ENCODE measurements around the gene SLC2A8.

Gene SLC2A8

DNA sequence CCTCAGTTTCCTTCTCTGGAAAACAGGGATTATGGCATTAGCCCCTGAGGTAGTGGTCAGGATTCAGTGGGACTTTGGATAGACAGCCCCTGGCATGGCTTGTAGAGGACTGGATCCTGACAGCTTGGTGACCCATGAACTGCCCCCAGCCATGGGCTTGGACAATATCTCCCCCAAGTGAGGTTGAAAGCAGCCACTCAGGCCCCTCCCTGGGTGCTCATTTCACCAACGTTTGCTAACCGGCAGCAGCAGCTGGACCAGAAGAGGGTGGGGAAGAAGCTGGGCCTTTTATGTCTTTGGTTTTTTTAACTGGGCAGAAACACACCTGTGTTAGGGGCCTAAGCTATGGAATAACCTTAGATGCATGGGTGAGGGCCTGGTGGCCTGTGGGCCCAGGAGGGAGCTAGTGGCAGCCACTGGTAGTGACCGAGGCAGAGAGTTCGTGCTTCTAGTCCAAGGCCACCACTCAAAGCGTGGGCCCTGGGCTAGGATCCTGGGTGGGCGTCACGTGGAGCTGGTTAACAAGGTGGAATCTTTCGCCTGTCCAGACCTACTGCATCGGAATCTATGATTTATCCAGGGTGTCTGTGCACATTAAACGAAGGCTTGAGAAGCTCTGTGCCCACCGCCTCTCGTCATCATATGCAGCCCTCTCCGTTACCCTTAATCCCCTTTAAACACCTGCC is 1.9 kb downstream of the SLC2A8 start:
- TF ChIP-seq CTCF (IDR thresholded peaks at IDR 0.05; ENCODE audit: low read length, missing control alignments): no peak
- H3K4me3 ChIP-seq (replicated peaks; ENCODE audit: low read depth, low read length): no peak overlapping the region
- DNase-seq (ENCODE audit: low read depth): no peak

DNA sequence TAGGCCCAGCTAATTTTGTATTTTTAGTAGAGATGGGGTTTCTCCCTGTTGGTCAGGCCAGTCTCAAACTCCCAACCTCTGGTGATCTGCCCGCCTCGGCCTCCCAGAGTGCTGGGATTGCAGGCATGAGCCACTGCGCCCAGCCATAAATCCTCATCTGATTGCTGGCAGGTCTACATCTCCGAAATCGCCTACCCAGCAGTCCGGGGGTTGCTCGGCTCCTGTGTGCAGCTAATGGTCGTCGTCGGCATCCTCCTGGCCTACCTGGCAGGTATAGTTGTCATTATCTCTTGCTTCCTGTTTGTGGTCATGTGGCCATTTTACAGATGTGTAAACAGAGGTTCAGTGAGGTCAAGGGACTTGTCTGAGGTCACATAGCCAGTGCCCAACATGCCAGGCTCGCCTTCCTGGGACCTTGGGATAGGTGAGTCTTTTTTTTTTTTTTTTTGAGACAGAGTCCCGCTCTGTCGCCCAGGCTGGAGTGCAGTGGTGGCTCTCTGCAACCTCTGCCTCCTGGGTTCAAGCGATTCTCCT is 2.8 kb downstream of the SLC2A8 start:
- no peak for TF ChIP-seq CTCF (IDR thresholded peaks at IDR 0.05; ENCODE audit: low read length, missing control alignments)
- no peak overlapping the region for H3K4me3 ChIP-seq (replicated peaks; ENCODE audit: low read depth, low read length)
- DNase-seq (ENCODE audit: low read depth): no peak

DNA sequence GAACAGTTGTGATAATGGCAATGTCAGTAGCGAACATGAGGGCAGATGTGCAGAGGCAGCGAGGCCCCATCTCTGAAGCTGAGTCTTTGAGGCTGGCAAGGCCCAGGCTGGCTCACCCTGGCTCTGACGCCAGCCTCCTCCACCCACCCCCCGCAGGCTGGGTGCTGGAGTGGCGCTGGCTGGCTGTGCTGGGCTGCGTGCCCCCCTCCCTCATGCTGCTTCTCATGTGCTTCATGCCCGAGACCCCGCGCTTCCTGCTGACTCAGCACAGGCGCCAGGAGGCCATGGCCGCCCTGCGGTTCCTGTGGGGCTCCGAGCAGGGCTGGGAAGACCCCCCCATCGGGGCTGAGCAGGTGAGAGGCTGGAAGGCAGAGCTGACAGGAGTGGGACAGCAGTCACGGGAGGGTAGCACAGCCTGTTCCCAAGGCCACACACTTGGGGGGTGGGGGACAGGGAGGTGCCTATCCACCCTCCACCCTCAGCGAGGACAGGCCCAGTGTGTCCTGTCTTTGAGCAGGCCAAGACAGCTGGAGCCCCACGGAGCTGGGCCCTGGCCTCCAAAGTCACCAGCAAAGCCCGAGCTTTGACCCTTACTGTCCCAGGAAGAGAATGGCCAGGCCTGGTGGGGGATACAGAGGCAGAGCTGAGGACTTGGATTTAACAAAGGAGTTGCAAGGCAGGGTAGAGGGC is 5.6 kb downstream of the SLC2A8 start:
- DNase-seq (ENCODE audit: low read depth): no peak
- no peak overlapping the region for H3K4me3 ChIP-seq (replicated peaks; ENCODE audit: low read depth, low read length)
- no peak for TF ChIP-seq CTCF (IDR thresholded peaks at IDR 0.05; ENCODE audit: low read length, missing control alignments)

- no peak for TF ChIP-seq CTCF (IDR thresholded peaks at IDR 0.05; ENCODE audit: low read length, missing control alignments)
- H3K4me3 ChIP-seq (replicated peaks; ENCODE audit: low read depth, low read length): no peak overlapping the region
- no peak for DNase-seq (ENCODE audit: low read depth)
Observed at GRCh38 chr9:127403507-127404192, 6.7 kb downstream of the SLC2A8 start.

- DNase-seq (ENCODE audit: low read depth): no peak
- no peak for TF ChIP-seq CTCF (IDR thresholded peaks at IDR 0.05; ENCODE audit: low read length, missing control alignments)
- no peak overlapping the region for H3K4me3 ChIP-seq (replicated peaks; ENCODE audit: low read depth, low read length)
Observed at GRCh38 chr9:127404631-127405030, 7.7 kb downstream of the SLC2A8 start.

- no peak for DNase-seq (ENCODE audit: low read depth)
- no peak for TF ChIP-seq CTCF (IDR thresholded peaks at IDR 0.05; ENCODE audit: low read length, missing control alignments)
- H3K4me3 ChIP-seq (replicated peaks; ENCODE audit: low read depth, low read length): no peak overlapping the region
Observed at GRCh38 chr9:127405344-127406125, 8.6 kb downstream of the SLC2A8 start.

Data from fibroblast of pulmonary artery (primary cell).